ENCODE results near the gene BTN2A1. TPM values are rescaled to one million over a fixed set of nuclear protein-coding genes. Genes with fewer than 3 reads are reported as not detected.
"Not testable (repeated sequence)": the region's sequence is repeated elsewhere in the genome, so short reads cannot be mapped to it uniquely, and the experiment has no call there.

Gene BTN2A1
- total RNA-seq, 2 experiments from 2014 or later, result 21.9 to 22.7 TPM

DNA sequence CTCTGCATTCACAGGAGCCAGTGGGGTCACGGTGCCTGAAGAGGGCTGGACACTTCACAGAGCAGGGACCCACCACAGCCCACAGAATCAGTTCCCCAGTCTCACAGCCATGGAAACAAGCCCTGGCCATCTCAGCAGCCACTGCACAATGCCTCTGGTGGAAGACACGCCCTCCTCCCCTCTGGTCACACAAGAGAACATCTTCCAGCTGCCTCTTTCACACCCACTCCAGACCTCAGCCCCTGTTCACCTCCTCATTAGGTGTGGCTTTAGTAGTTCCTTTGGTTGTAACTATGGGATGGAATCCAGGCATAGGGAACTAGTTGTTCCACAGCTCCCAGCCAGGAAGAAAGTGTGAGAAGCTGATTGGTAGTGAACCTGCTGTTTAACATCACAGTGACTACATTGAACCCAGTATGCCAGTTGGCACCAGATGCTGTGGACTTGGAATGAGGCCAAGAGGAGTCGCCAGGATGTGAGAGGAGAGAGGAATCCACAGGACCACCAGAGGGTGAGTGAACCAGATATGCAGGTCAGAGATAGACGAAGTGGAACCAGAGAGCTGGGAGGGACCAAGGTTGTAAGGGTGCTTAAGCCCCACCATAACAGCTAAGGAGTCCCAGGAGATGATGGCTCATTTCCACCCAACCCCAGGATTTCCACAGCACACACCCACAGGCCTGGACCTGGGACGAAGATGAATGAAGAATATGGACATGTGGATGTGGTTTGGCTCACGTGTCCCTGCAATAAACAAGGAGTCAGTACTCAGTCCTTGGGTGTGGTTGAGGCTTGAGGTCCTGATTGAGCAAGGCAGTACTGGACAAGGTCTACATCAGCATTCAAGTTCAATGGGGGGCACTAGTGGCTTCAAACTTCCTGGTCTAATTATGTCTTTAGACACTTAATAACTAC, 26.2 kb upstream of the BTN2A1 start:
- CTCF ChIA-PET, result no interaction called here
- POLR2A ChIA-PET, result no interaction called here

DNA sequence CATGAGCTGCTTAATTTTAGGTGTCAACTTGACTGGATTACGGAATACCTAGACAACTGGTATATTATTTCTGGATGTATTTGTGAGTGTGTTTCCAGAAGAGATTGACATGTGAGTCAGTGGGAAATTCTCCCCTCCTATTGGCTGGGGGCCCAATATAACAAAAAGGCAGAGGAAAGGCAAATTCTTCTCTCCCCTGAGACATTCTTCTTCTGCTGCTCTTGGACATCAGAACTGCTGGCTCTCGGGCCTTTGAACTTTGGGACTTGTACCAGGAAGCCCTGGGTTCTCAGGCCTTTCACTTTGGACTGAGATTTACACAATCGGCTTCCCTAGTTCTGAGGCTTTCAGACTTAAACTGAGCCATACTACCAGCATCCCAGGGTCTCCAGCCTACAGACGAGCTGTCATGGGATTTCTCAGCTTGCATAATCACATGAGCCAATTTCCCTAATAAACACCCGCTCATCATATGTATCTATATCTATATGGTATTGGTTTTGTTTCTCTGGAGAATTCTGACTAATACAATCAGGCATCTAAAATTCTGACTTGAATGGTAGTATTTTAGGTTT, 25.0 kb upstream of the BTN2A1 start:
- CTCF ChIA-PET, result no interaction called here
- POLR2A ChIA-PET, result no interaction called here

GRCh38 chr6:26433680-26434079, 24.1 kb upstream of the BTN2A1 start:
- POLR2A ChIA-PET, CTCF ChIA-PET: not testable (repeated sequence)

- ChIA-PET POLR2A (no interaction called here), CTCF (no interaction called here)
Observed at GRCh38 chr6:26436018-26436417, 21.7 kb upstream of the BTN2A1 start.

- POLR2A ChIA-PET, result no interaction called here
Observed at GRCh38 chr6:26437550-26437949, 20.2 kb upstream of the BTN2A1 start.

DNA sequence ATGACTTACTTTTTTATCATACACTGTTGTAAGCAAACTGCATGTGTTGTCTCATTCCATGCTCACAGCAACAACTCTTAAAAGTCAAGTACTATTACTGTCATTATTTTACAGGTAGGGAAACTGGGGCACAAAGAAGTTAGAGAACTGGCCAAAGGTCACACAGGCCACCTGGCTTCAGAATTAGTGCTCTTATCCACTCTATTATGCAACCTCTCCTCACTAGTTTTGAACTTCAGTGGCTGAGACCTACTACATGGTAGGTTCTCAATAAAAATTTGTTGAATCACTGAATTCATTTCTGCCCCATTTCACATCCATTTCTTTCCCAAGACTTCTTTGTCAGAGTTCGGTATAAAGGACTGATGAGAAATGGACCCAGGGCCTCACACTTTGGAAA, 19.8 kb upstream of the BTN2A1 start:
- ChIA-PET POLR2A (no interaction called here), CTCF (no interaction called here)

More at GRCh38 chr6:26437550-26437949, 20.2 kb upstream of the BTN2A1 start:
- CTCF ChIA-PET, result no interaction called here

GRCh38 chr6:26439151-26440125, 18.3 kb upstream of the BTN2A1 start:
- CTCF ChIA-PET, result interaction anchor here (0.6 to 0.8 kb wide), 2 partner anchors 12 to 52 kb away, joined by 3 to 4 read pairs; no protein-coding TSS in a partner anchor
- POLR2A ChIA-PET, result no interaction called here

- POLR2A ChIA-PET, result no interaction called here
Observed at GRCh38 chr6:26440977-26441358, 16.8 kb upstream of the BTN2A1 start.

GRCh38 chr6:26441977-26442376, 15.8 kb upstream of the BTN2A1 start:
- ChIA-PET CTCF (no interaction called here), POLR2A (interaction anchor here (0.5 to 0.6 kb wide), 2 partner anchors 59 to 167 kb away, joined by 3 to 5 read pairs; partner anchors contain the start of gene BTN2A2)

More at GRCh38 chr6:26440977-26441358, 16.8 kb upstream of the BTN2A1 start:
- CTCF ChIA-PET, result no interaction called here

DNA sequence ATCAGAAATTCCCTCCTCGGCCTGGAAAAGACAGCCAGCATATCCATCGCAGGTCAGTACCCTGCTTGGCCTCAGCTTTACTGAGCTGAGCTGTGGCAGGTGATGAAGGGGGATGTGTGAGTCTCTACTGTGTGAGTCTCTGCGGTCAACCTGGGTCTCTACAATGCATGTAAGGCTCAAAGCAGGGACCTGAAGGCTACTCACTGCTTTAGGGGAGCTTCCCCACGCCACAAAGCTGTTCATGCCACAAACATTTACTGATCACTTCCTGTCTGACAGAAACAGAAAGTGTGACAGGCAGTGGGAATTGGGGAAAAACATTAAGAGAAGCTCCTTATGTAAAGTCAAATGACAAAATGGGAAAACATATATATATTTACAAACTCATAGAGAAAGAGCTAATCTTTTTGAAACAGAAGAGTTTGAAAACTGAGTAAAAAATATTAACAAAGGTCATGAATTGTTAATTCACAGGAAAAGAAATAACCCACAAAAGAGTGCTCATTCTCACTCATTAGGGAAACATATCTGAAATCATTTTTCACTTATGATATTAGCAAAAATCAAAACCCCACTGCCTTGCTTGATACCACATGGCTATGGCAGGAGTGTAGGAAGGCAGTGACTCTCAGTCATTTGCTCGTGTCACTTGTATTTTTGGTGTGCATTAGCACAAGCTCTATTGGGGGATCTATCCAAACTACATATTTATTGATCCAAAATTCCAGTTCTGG, 11.7 kb upstream of the BTN2A1 start:
- ChIA-PET CTCF (interaction anchor here (0.8 to 1.1 kb wide), 3 partner anchors 18 to 91 kb away, joined by 3 to 5 read pairs (median 4); partner anchors contain the start of gene HMGN4), POLR2A (interaction anchor here (0.7 to 1.8 kb wide), 3 partner anchors 17 to 161 kb away, joined by 3 to 8 read pairs (median 4); a partner anchor contains a TSS)

- POLR2A ChIA-PET, result no interaction called here
Observed at GRCh38 chr6:26447257-26447656, 10.5 kb upstream of the BTN2A1 start.

DNA sequence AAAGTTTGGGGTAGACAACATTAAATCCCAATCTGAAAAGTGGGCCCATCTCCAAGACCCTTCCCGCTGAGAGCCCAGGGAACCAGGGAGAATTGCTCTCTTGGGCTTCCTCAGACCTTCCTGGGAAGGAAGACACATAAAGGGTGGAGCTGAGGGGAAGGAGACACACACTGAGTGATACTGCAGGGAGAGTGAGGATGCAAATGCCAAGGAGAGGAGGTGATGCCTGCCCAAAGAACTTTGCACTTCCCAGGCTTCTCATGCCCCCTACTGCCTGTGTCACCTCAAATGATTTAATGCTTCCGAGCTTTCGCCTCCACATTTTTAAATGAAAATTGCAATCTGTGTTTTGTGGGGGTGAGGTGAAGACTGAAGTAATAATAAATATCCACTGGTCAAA, 7.5 kb upstream of the BTN2A1 start:
- ChIA-PET POLR2A (no interaction called here), CTCF (no interaction called here)

More at GRCh38 chr6:26447257-26447656, 10.5 kb upstream of the BTN2A1 start:
- CTCF ChIA-PET, result no interaction called here

DNA sequence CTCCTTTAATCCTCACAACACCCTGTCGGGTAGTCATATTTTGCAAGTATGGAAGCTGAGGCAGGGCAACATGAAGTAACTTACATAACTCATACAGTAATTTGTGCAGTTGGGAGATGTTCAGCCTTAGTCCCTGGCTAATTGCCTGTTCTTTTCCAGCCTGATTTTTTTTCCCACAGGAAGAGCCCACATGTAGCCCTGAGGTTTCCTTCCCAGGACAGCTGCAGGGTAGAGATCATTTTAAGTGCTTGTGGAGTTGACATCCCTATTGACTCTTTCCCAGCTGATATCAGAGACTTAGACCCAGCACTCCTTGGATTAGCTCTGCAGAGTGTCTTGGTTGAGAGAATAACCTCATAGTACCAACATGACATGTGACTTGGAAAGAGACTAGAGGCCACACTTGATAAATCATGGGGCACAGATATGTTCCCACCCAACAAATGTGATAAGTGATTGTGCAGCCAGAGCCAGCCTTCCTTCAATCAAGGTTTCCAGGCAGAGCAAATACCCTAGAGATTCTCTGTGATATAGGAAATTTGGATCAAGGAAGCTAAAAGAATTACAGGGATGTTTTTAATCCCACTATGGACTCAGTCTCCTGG, 5.0 kb upstream of the BTN2A1 start:
- ChIA-PET CTCF (interaction anchor here (0.6 kb wide), 1 partner anchor 286 kb away, joined by 3 read pairs; no protein-coding TSS in a partner anchor), POLR2A (interaction anchor here (0.5 kb wide), 1 partner anchor 180 kb away, joined by 5 read pairs; a partner anchor contains a TSS)

GRCh38 chr6:26454631-26455030, 3.1 kb upstream of the BTN2A1 start:
- ChIA-PET CTCF (interaction anchor here (1.7 kb wide), 1 partner anchor 46 kb away, joined by 3 read pairs; no protein-coding TSS in a partner anchor), POLR2A (no interaction called here)

- CTCF ChIA-PET, result interaction anchor here (1.7 kb wide), 1 partner anchor 47 kb away, joined by 3 read pairs; no protein-coding TSS in a partner anchor
- POLR2A ChIA-PET, result no interaction called here
Observed at GRCh38 chr6:26455357-26455970, 2.3 kb upstream of the BTN2A1 start.

DNA sequence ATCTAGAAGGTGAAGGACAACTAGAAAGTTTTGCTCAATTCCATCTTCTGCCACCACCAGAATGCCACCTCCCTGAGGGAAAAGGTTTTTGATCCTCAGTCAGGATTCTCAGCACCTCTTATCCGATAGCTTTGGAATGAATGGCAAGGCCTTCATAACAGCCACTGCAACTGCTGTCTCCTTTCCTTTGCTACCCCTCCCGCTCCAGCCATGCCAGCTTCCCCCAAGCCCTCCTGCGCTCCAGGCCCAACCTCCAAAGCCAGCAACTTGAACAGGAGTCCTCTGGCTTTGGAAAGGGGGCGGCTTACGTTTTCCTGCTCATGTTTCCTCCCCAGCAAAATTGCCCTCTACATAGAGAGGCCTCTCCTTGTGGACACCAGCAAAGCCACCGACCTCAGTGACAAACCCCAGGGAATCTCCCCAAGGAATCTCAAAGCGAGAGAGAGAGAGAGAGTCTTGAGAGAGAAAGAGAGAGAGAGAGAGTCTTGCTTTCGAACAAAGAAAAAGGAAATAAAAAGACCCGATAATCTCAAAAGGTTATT, 420 bp upstream of the BTN2A1 start:
- CTCF ChIA-PET, result no interaction called here
- POLR2A ChIA-PET, result no interaction called here

DNA sequence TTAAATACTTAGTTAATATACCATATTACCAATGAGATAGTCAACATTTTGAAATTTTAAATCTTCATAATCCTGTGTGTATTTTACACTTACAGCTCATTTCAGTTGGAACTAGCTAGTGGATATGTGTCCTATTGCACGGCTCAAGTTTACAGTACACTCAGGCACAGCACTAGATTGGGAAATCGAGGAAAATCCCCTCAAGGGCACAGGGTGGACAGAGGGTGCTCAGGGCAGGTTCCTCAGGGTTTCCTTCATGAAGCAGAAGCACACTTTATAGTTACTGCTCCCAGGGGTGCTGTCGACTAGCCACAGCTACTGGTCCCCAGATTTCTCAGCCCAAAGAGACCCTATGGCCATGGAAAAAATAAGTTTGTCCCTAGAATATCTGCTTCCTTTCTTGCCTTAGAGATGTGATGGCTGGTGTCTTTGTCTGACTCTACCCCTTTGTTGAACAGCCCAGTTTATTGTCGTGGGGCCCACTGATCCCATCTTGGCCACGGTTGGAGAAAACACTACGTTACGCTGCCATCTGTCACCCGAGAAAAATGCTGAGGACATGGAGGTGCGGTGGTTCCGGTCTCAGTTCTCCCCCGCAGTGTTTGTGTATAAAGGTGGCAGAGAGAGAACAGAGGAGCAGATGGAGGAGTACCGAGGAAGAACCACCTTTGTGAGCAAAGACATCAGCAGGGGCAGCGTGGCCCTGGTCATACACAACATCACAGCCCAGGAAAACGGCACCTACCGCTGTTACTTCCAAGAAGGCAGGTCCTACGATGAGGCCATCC, 1.5 kb downstream of the BTN2A1 start:
- POLR2A ChIA-PET, result no interaction called here

More for the DNA sequence above, 1.5 kb downstream of the BTN2A1 start:
- CTCF ChIA-PET, result interaction anchor here (1.4 kb wide), 1 partner anchor 96 kb away, joined by 3 read pairs; no protein-coding TSS in a partner anchor

All from activated CD8-positive, alpha-beta memory T cell treated with anti-CD3 and anti-CD28 coated beads for 36 hours (primary cell).